Vagina (tissue), 2 donors: Measurements from ENCODE around the gene CEACAM6.

Experiments used
- POLR2A ChIP-seq, 2 donors: fragments of 450-650 bp; IDR thresholded peaks; one replicate each; pipeline ENCODE4 v1.6.1; 2017; ENCODE audit warnings: antibody characterized with exemption in 2 of 2, mild to moderate bottlenecking in 2 of 2, moderate library complexity in 2 of 2
- TF ChIP-seq, protein P1 (sequence below), 3 experiments: fragments of 450-650 bp in 2 of 3; fragments of 200-600 bp in 1 of 3; sonication (generic) in 1 of 3; IDR thresholded peaks; one replicate each; pipeline ENCODE4 v1.5.1; 2017 to 2019; ENCODE audit warnings: antibody characterized with exemption in 3 of 3, mild to moderate bottlenecking in 2 of 3, moderate library complexity in 2 of 3

GRCh38 chr19:41774515-41774980 lies 19.2 kb downstream of the CEACAM6 start:
- TF ChIP-seq POLR2A (IDR thresholded peaks at IDR 0.05) = no peak
- TF ChIP-seq, protein P1, sequence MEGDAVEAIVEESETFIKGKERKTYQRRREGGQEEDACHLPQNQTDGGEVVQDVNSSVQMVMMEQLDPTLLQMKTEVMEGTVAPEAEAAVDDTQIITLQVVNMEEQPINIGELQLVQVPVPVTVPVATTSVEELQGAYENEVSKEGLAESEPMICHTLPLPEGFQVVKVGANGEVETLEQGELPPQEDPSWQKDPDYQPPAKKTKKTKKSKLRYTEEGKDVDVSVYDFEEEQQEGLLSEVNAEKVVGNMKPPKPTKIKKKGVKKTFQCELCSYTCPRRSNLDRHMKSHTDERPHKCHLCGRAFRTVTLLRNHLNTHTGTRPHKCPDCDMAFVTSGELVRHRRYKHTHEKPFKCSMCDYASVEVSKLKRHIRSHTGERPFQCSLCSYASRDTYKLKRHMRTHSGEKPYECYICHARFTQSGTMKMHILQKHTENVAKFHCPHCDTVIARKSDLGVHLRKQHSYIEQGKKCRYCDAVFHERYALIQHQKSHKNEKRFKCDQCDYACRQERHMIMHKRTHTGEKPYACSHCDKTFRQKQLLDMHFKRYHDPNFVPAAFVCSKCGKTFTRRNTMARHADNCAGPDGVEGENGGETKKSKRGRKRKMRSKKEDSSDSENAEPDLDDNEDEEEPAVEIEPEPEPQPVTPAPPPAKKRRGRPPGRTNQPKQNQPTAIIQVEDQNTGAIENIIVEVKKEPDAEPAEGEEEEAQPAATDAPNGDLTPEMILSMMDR (IDR thresholded peaks at IDR 0.05) = no peak
